Duodenal mucosa (tissue), 2 donors: ENCODE results near the gene MANBA.

Experiments
- H3K27ac ChIP-seq: one replicate; pipeline ENCODE4 v1.7.0; 2013; ENCODE audit warnings: low read depth, low read length
- H3K27me3 ChIP-seq, 2 donors: one replicate each; pipeline ENCODE4 v1.7.0; 2013; ENCODE audit warnings: low read length in 2 of 2, control low read depth in 1 of 2; ENCODE audit not compliant: insufficient read depth in 2 of 2, control insufficient read depth in 1 of 2
- H3K36me3 ChIP-seq, 2 donors: one replicate each; pipeline ENCODE4 v1.7.0; 2013; ENCODE audit warnings: low read length in 2 of 2, control low read depth in 1 of 2; ENCODE audit not compliant: insufficient read depth in 2 of 2, control insufficient read depth in 1 of 2
- H3K4me1 ChIP-seq, 2 donors: one replicate each; pipeline ENCODE4 v1.7.0; 2013; ENCODE audit warnings: low read length in 2 of 2, control low read depth in 1 of 2; ENCODE audit not compliant: insufficient read depth in 2 of 2, control insufficient read depth in 1 of 2
- H3K4me3 ChIP-seq, 2 donors: one replicate each; pipeline ENCODE4 v1.7.0; 2013; ENCODE audit warnings: low read length in 2 of 2, low read depth in 1 of 2
- H3K9ac ChIP-seq, 2 donors: one replicate each; pipeline ENCODE4 v1.7.0; 2013; ENCODE audit warnings: low read length in 2 of 2, low read depth in 1 of 2
- H3K9me3 ChIP-seq, 2 donors: one replicate each; pipeline ENCODE4 v1.7.0; 2013; ENCODE audit warnings: low read length in 2 of 2, control low read depth in 1 of 2; ENCODE audit not compliant: control insufficient read depth in 1 of 2

MANBA gene

GRCh38 chr4:102614801-102615200, 146.0 kb downstream of the MANBA start:
- Histone ChIP-seq H3K4me3 (peak overlapping the region; percentile 7 to 21), H3K9ac (no peak overlapping the region), H3K27me3 (no peaks in the 10 kb centered on the region), H3K9me3 (no peaks in the 10 kb centered on the region), H3K36me3 (peaks cover 50 to 69% of the 10 kb centered on the region in 2 donors), H3K27ac (no peak overlapping the region), H3K4me1 (peaks cover 0 to 11% of the 10 kb centered on the region in 2 donors)

DNA sequence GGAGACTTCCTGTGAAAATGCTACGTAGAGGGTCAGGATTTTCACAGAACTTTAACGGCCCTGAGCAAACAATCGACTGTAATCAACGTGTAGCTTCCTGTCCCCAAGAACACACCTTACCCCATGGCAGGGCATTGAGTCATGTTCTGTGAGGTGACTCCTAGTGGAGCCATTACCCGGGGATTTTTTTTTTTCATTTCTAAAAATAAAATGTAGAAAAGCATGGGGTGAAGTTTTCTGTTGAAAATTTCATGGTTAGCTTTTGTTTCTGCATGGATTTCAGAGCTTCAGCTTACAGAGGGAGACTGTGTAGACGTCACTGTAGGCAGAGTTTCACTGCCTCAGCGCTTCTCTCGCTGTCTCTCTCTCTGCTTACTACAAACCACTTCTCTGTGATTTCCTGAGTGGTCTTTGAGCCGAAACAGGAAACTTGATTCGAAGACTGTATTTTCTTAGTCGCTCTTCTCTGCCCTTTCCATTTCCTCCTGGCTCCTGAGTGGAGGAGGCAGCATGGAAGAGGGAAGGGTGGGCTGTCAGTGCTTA, 147.9 kb downstream of the MANBA start:
- H3K27me3 ChIP-seq = no peaks in the 10 kb centered on the region
- H3K36me3 ChIP-seq = peaks cover 50 to 76% of the 10 kb centered on the region in 2 donors
- H3K4me3 ChIP-seq = no peak overlapping the region
- no peak overlapping the region for H3K27ac ChIP-seq
- peak overlapping the region in 1 of 2 donors; percentile 27 for H3K9ac ChIP-seq
- peaks cover 0 to 8% of the 10 kb centered on the region in 2 donors for H3K4me1 ChIP-seq
- H3K9me3 ChIP-seq = no peaks in the 10 kb centered on the region

DNA sequence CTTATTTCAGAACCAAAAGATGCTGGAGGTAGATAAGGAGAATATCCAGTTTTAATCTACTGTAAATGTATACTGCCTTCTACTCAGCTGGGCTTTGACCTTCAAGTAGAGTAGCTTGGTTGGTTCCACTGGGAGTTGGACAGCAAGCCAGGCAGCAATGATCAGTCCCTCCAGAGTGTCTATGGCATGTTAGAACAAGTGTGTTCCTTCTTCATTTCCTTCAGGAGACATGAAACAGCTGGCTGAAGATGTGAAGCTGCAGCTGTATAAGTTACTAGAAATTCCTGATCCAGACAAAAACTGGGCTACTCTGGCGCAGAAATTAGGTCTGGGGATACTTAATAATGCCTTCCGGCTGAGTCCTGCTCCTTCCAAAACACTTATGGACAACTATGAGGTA, 148.6 kb downstream of the MANBA start:
- no peak overlapping the region for H3K4me3 ChIP-seq
- H3K27me3 ChIP-seq = no peaks in the 10 kb centered on the region
- H3K9me3 ChIP-seq = no peaks in the 10 kb centered on the region
- H3K9ac ChIP-seq = no peak overlapping the region
- peaks cover 55 to 80% of the 10 kb centered on the region in 2 donors for H3K36me3 ChIP-seq
- peaks cover 0 to 8% of the 10 kb centered on the region in 2 donors for H3K4me1 ChIP-seq
- no peak overlapping the region for H3K27ac ChIP-seq

GRCh38 chr4:102610476-102610875, 150.3 kb downstream of the MANBA start:
- H3K9ac ChIP-seq = no peak overlapping the region
- no peak overlapping the region for H3K27ac ChIP-seq
- peaks cover 0 to 8% of the 10 kb centered on the region in 2 donors for H3K4me1 ChIP-seq
- H3K27me3 ChIP-seq = no peaks in the 10 kb centered on the region
- no peak overlapping the region for H3K4me3 ChIP-seq
- no peaks in the 10 kb centered on the region for H3K9me3 ChIP-seq
- H3K36me3 ChIP-seq = peaks cover 42 to 80% of the 10 kb centered on the region in 2 donors

GRCh38 chr4:102610007-102610406, 150.8 kb downstream of the MANBA start:
- peaks cover 0 to 8% of the 10 kb centered on the region in 2 donors for H3K4me1 ChIP-seq
- no peaks in the 10 kb centered on the region for H3K9me3 ChIP-seq
- H3K9ac ChIP-seq = no peak overlapping the region
- no peak overlapping the region for H3K27ac ChIP-seq
- peaks cover 39 to 81% of the 10 kb centered on the region in 2 donors for H3K36me3 ChIP-seq
- H3K27me3 ChIP-seq = no peaks in the 10 kb centered on the region
- no peak overlapping the region for H3K4me3 ChIP-seq

GRCh38 chr4:102608190-102608589, 152.6 kb downstream of the MANBA start:
- H3K27ac ChIP-seq = no peak overlapping the region
- no peaks in the 10 kb centered on the region for H3K9me3 ChIP-seq
- H3K9ac ChIP-seq = no peak overlapping the region
- H3K27me3 ChIP-seq = no peaks in the 10 kb centered on the region
- H3K36me3 ChIP-seq = peaks cover 32 to 70% of the 10 kb centered on the region in 2 donors
- H3K4me1 ChIP-seq = peaks cover 0 to 8% of the 10 kb centered on the region in 2 donors
- no peak overlapping the region for H3K4me3 ChIP-seq

DNA sequence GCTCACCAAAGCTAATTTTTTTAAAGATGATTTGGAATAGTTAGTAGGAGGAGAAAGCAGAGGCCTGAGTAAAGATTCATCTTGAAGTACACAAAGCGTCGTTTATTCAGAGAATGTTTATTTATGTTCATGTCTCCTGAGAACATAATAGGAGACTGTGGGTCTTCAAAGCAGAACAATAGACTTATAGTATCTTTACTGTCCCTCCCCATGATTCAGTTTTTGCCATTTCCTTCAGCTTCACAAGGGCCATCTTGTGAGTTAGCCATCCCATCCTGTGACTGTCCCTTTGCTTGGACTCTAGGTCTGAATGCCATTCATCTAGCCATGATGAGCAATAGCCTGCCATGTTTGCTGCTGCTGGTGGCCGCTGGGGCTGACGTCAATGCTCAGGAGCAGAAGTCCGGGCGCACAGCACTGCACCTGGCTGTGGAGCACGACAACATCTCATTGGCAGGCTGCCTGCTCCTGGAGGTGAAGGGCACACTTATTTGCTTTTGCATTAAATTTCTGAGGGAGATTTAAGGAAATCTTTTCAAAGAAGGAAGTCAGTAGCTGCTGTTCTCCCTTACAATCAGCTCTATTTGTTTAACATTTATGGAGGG, 153.8 kb downstream of the MANBA start:
- Histone ChIP-seq H3K27ac (no peak overlapping the region), H3K27me3 (no peaks in the 10 kb centered on the region), H3K9ac (no peak overlapping the region), H3K36me3 (peaks cover 22 to 64% of the 10 kb centered on the region in 2 donors), H3K9me3 (no peaks in the 10 kb centered on the region), H3K4me3 (no peak overlapping the region), H3K4me1 (no peaks in the 10 kb centered on the region)

- Histone ChIP-seq H3K36me3 (peaks cover 18 to 64% of the 10 kb centered on the region in 2 donors), H3K27me3 (no peaks in the 10 kb centered on the region), H3K9me3 (no peaks in the 10 kb centered on the region), H3K4me3 (no peak overlapping the region), H3K9ac (no peak overlapping the region), H3K4me1 (no peaks in the 10 kb centered on the region), H3K27ac (no peak overlapping the region)
These were observed 154.5 kb downstream of the MANBA start for GRCh38 chr4:102606261-102606660.

GRCh38 chr4:102604222-102604940, 156.4 kb downstream of the MANBA start:
- Histone ChIP-seq H3K9ac (no peak overlapping the region), H3K27me3 (no peaks in the 10 kb centered on the region), H3K27ac (no peak overlapping the region), H3K9me3 (no peaks in the 10 kb centered on the region), H3K36me3 (peaks cover 28 to 65% of the 10 kb centered on the region in 2 donors), H3K4me1 (no peaks in the 10 kb centered on the region), H3K4me3 (no peak overlapping the region)

DNA sequence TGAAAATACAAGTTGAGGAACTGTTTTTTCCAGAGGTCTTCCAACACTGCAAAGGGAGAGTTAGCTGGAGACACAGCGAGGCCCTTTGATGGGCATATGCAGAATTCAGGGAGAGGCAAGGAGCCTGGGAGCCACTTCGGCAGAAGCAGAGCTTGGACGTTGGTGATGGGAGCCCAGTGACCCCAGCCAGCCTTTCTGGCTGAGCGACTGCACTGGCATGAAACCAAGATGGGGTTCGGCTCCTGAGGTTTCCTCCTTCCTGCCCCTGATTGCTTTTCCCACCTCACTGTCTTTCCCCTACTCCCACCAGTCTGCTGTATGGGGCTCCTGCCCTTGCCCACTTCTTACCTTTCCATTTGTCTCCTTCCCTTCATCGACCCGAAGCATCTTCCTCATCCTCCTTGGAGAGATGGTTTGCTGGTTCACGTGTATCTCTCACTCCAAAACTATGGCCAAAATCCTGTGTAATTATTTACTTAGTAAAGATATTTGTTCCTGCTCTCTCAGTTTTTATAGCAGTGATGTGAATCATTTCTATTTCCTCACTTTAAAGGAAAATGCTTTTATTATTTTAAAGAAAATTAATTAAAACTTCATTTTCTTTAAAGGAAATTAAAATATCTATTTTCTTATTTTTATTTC, 159.1 kb downstream of the MANBA start:
- H3K36me3 ChIP-seq = peaks cover 43 to 70% of the 10 kb centered on the region in 2 donors
- H3K27me3 ChIP-seq = no peaks in the 10 kb centered on the region
- H3K9me3 ChIP-seq = no peaks in the 10 kb centered on the region
- H3K27ac ChIP-seq = no peak overlapping the region
- H3K9ac ChIP-seq = no peak overlapping the region
- H3K4me3 ChIP-seq = no peak overlapping the region
- no peaks in the 10 kb centered on the region for H3K4me1 ChIP-seq
